ENCODE data around the gene IL4R. TPM values are rescaled to one million over a fixed set of nuclear protein-coding genes. Genes with fewer than 3 reads are reported as not detected.
A peak's percentile ranks its signal among the peaks of the same experiment; 100 is the strongest.

Gene IL4R
- total and polyA plus RNA-seq, 2 experiments from 2014 or later: 6.4 to 17.6 TPM

GRCh38 chr16:27327586-27327915 lies 13.8 kb downstream of the IL4R start (continued):
- TF ChIP-seq REST (IDR thresholded peaks at IDR 0.05; ENCODE audit: unreplicated experiment): no peak
- TF ChIP-seq CTCF (conservative IDR thresholded peaks at IDR 0.05; ENCODE audit: low read depth in 2 of 2): no peak
- no peak for TF ChIP-seq ZNF114 (CRISPR knock-in tag; IDR thresholded peaks at IDR 0.05)
- no peak for TF ChIP-seq CREB1 (CRISPR knock-in tag; IDR thresholded peaks at IDR 0.05; ENCODE audit: low read depth)
- TF ChIP-seq POLR2AphosphoS5 (IDR thresholded peaks at IDR 0.05; ENCODE audit: low read depth): no peak
- TF ChIP-seq EZH2phosphoT487 (IDR thresholded peaks at IDR 0.05; ENCODE audit: unreplicated experiment): no peak
- TF ChIP-seq ETS1 (IDR thresholded peaks at IDR 0.05): no peak

- no peak overlapping the region for H2AFZ ChIP-seq
- H3K36me3 ChIP-seq (ENCODE audit: insufficient read depth): no peaks in the 10 kb centered on the region
- Mint-ChIP-seq H3K9me3 (peaks cover 8% of the 10 kb centered on the region; the same call in 2 of the 3 replicates), H3K4me3 (no peak overlapping the region), H3K36me3 (ENCODE audit: low read depth) (peaks cover 16% of the 10 kb centered on the region), H3K4me1 (peaks cover 55% of the 10 kb centered on the region), H3K27me3 (ENCODE audit: insufficient read depth, low read depth, poor library complexity) (peaks cover 2% of the 10 kb centered on the region), H3K27ac (peak overlapping the region; percentile 73; the same call in 1 of the 2 replicates)
- no peak overlapping the region for H3K27ac ChIP-seq (ENCODE audit: low read depth)
- H3K27me3 ChIP-seq (ENCODE audit: insufficient read depth): no peaks in the 10 kb centered on the region
- no peak for DNase-seq (ENCODE audit: low spot score)
- peaks cover 10% of the 10 kb centered on the region for H3F3A ChIP-seq (replicated peaks; ENCODE audit: low read depth)
- H4K20me1 ChIP-seq (replicated peaks; ENCODE audit: insufficient read depth): no peaks in the 10 kb centered on the region
- H3K4me1 ChIP-seq (ENCODE audit: insufficient read depth): peaks cover 46% of the 10 kb centered on the region
- peaks cover 19% of the 10 kb centered on the region for H3K79me2 ChIP-seq (replicated peaks; ENCODE audit: insufficient read depth)
- ATAC-seq: no peak
- H3K4me3 ChIP-seq: no peak overlapping the region
- H3K4me2 ChIP-seq: no peak overlapping the region
- H3K9me2 ChIP-seq (ENCODE audit: insufficient read depth): no peaks in the 10 kb centered on the region
- no peak for TF ChIP-seq ETS1 (IDR thresholded peaks at IDR 0.05)
- no peak for TF ChIP-seq STAT1 (IDR thresholded peaks at IDR 0.05; ENCODE audit: unreplicated experiment)
- no peak for TF ChIP-seq JUNB (IDR thresholded peaks at IDR 0.05; ENCODE audit: unreplicated experiment)
- no peak for TF ChIP-seq ZNF462 (CRISPR knock-in tag; IDR thresholded peaks at IDR 0.05)
- no peak for TF ChIP-seq CREB1 (CRISPR knock-in tag; IDR thresholded peaks at IDR 0.05; ENCODE audit: low read depth)
- TF ChIP-seq EZH2 (IDR thresholded peaks at IDR 0.05; ENCODE audit: low read depth, unreplicated experiment): no peak
- no peak for TF ChIP-seq NANOG (IDR thresholded peaks at IDR 0.05; ENCODE audit: borderline replicate concordance)
- TF ChIP-seq EZH2phosphoT487 (IDR thresholded peaks at IDR 0.05; ENCODE audit: unreplicated experiment): no peak
Measured at GRCh38 chr16:27328937-27329336, 15.2 kb downstream of the IL4R start.

All from GM23338 (cell line).